ENCODE measurements around the gene LCE2D.

Gene LCE2D

DNA sequence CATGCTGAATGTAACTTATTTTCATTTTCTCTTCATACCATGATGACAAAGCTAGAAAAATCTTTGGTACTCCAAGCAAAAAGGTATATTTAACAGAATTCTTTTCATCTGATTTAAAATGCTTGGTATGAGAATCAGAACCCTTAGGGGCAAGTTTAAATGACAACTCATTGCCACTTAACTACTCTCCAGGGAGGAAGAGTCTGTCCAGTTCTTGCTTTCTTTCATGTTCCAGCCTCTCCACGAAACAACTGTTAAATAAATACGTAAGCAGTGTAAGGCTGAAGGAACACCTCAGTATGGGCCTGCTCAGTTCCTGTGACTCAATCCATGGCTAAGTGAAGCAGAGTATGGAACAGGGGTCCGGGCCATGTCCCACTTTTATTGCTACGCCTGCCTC, 36.6 kb downstream of the LCE2D start:
- no peak for DNase-seq

DNA sequence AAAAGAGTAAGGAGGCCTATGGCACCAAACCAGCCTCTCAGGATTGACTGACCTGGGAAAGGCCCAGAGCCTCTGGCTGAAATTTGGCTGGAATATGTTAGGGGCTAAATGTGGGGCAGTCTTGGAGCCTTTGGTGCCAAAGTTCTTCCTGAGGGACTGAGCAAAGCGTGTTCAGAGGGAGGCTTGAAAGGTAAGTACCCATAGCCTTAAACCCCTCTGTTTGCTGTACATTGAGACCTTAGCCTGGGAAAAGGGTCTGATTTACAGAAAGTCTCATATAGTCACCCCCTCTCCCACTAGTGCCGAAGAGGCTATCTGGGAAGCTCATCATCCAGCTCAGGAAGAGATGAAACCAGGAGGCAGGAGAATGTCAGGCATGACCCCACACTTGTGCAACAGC, 44.7 kb downstream of the LCE2D start, which contains the start of gene LCE4A:
TSS of gene LCE4A (plus strand) at position 301 of the 400 bp plus-strand sequence. CDS start 916 bp downstream, outside the sequence.
- no peak for DNase-seq

Data from cortex of kidney (tissue), 1 donor.